Hypothalamus (tissue), 51 donors: ENCODE data around the gene PHC3.

ENCODE experiments used
- DNase-seq, 51 donors: peaks; one replicate each; lab custom pipeline; 2025; lab: John Stamatoyannopoulos, UW

The PHC3 gene

GRCh38 chr3:170079536-170080165, 101.9 kb downstream of the PHC3 start:
- DNase-seq: no peak

- DNase-seq: no peak
These were observed 102.8 kb downstream of the PHC3 start for GRCh38 chr3:170078620-170079281.

GRCh38 chr3:170077361-170077760, 104.2 kb downstream of the PHC3 start:
- DNase-seq: no peak

GRCh38 chr3:170076715-170077238, 104.8 kb downstream of the PHC3 start:
- no peak for DNase-seq

- no peak for DNase-seq
These were observed 106.0 kb downstream of the PHC3 start for GRCh38 chr3:170075441-170076091.

- no peak for DNase-seq
These were observed 117.4 kb downstream of the PHC3 start for GRCh38 chr3:170064108-170064507.

- DNase-seq: no peak
These were observed 117.8 kb downstream of the PHC3 start for GRCh38 chr3:170063691-170064090.

- DNase-seq: no peak
These were observed 118.8 kb downstream of the PHC3 start for GRCh38 chr3:170062769-170063168.

GRCh38 chr3:170062068-170062467, 119.5 kb downstream of the PHC3 start:
- DNase-seq: no peak

GRCh38 chr3:170059447-170059846, 122.1 kb downstream of the PHC3 start:
- no peak for DNase-seq

GRCh38 chr3:170058127-170058526, 123.4 kb downstream of the PHC3 start:
- DNase-seq: no peak

- DNase-seq: no peak
These were observed 124.0 kb downstream of the PHC3 start for GRCh38 chr3:170057550-170057949.

GRCh38 chr3:170056710-170057454, 124.7 kb downstream of the PHC3 start:
- no peak for DNase-seq

GRCh38 chr3:170055209-170055608, 126.3 kb downstream of the PHC3 start:
- DNase-seq: no peak

GRCh38 chr3:170054204-170054603, 127.3 kb downstream of the PHC3 start:
- no peak for DNase-seq

- no peak for DNase-seq
These were observed 129.1 kb downstream of the PHC3 start for GRCh38 chr3:170052398-170052797.

GRCh38 chr3:170050753-170051152, 130.8 kb downstream of the PHC3 start:
- DNase-seq: no peak

- DNase-seq: no peak
These were observed 132.2 kb downstream of the PHC3 start for GRCh38 chr3:170049146-170050000.

GRCh38 chr3:170047133-170047404, 134.5 kb downstream of the PHC3 start:
- no peak for DNase-seq
